DOHH2 (cell line): ENCODE data around the gene CD8B2.
"Not testable (repeated sequence)": the region's sequence is repeated elsewhere in the genome, so short reads cannot be mapped to it uniquely, and the experiment has no call there.

ENCODE experiments used
- H3F3A ChIP-seq: fragments of 200-600 bp; sonication (generic), shearing (Covaris generic); 2 replicates; pipeline ENCODE4 v1.6.0; 2016; ENCODE audit warnings: antibody characterized with exemption, mild to moderate bottlenecking; ENCODE audit not compliant: control insufficient read depth, insufficient read depth
- H3K27ac ChIP-seq: fragments of 200-600 bp; sonication (generic); 2 replicates; pipeline ENCODE4 v1.5.1; 2014; ENCODE audit warnings: low read depth, mild to moderate bottlenecking, low read length, moderate library complexity
- H3K27me3 ChIP-seq: fragments of 200-600 bp; sonication (generic); 2 replicates; pipeline ENCODE4 v1.6.1; 2014; ENCODE audit warnings: mild to moderate bottlenecking, low read length, mixed read lengths; ENCODE audit not compliant: control insufficient read depth
- H3K36me3 ChIP-seq: fragments of 200-600 bp; sonication (generic); 2 replicates; pipeline ENCODE4 v1.6.1; 2014; ENCODE audit warnings: mild to moderate bottlenecking, low read length, moderate library complexity, mixed read lengths; ENCODE audit not compliant: control insufficient read depth
- H3K4me1 ChIP-seq: fragments of 200-600 bp; sonication (generic); 2 replicates; pipeline ENCODE4 v1.6.1; 2014; ENCODE audit warnings: mild to moderate bottlenecking, low read length, mixed read lengths; ENCODE audit not compliant: control insufficient read depth
- H3K4me2 ChIP-seq: fragments of 200-600 bp; sonication (generic); 2 replicates; pipeline ENCODE4 v1.6.0; 2014; ENCODE audit warnings: mild to moderate bottlenecking, low read length, moderate library complexity
- H3K4me3 ChIP-seq: fragments of 200-600 bp; sonication (generic); 2 replicates; pipeline ENCODE4 v1.5.1; 2014; ENCODE audit warnings: mild to moderate bottlenecking, low read length, mixed read lengths
- H3K79me2 ChIP-seq: fragments of 200-600 bp; sonication (generic); 2 replicates; pipeline ENCODE4 v1.6.1; 2014; ENCODE audit warnings: mild to moderate bottlenecking, low read length, mixed read lengths; ENCODE audit not compliant: control insufficient read depth
- H3K9me2 ChIP-seq: fragments of 200-600 bp; sonication (generic); replicated peaks from 2 replicates; pipeline ENCODE4 v1.6.1; 2014; ENCODE audit warnings: mild to moderate bottlenecking, low read length, mixed read lengths; ENCODE audit not compliant: control insufficient read depth
- H3K9me3 ChIP-seq: fragments of 200-600 bp; sonication (generic); 2 replicates; pipeline ENCODE4 v1.6.1; 2014; ENCODE audit warnings: antibody characterized with exemption, low read length, mixed read lengths; ENCODE audit not compliant: control insufficient read depth, insufficient read depth
- H4K20me1 ChIP-seq: fragments of 200-600 bp; sonication (generic); 2 replicates; pipeline ENCODE4 v1.6.0; 2014; ENCODE audit warnings: low read depth, mild to moderate bottlenecking, antibody characterized with exemption, low read length, moderate library complexity; ENCODE audit not compliant: control insufficient read depth, insufficient read depth

The CD8B2 gene

DNA sequence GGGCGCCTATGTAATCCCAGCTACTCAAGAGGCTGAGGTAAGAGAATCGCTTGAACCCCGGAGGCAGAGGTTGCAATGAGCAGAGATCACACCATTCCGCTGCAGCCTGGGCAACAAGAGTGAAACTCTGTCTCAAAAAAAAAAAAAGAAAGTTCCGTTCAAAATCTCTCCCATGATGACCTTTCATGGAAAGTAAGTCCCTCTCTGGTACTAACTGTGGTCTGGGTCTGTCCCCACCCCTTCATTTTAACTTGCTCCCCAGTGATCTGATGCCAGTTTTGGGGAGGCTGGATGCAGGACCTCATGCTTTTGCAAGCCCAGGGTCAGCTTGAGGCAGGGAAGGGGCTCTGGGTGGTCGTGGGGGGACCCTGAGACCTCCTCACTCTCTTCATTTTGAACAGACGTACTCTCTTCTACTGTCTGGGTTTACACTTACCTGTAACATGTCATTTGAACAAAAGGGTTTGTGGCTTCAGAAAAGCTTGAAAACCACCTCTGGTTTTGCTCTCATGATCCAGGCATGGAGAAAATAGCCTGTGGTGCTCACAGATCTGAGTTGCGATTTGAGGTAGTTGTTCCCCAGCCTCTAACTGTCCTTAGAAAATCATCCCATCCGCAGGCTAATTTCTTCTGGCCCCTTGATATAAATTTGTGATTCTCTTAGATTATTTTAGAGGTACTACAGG is 19.0 kb downstream of the CD8B2 start:
- H3K27ac ChIP-seq, H4K20me1 ChIP-seq, H3K79me2 ChIP-seq, H3K36me3 ChIP-seq, H3K27me3 ChIP-seq, H3K4me2 ChIP-seq, H3K4me3 ChIP-seq, H3F3A ChIP-seq, H3K9me2 ChIP-seq, H3K9me3 ChIP-seq, H3K4me1 ChIP-seq: not testable (repeated sequence)

DNA sequence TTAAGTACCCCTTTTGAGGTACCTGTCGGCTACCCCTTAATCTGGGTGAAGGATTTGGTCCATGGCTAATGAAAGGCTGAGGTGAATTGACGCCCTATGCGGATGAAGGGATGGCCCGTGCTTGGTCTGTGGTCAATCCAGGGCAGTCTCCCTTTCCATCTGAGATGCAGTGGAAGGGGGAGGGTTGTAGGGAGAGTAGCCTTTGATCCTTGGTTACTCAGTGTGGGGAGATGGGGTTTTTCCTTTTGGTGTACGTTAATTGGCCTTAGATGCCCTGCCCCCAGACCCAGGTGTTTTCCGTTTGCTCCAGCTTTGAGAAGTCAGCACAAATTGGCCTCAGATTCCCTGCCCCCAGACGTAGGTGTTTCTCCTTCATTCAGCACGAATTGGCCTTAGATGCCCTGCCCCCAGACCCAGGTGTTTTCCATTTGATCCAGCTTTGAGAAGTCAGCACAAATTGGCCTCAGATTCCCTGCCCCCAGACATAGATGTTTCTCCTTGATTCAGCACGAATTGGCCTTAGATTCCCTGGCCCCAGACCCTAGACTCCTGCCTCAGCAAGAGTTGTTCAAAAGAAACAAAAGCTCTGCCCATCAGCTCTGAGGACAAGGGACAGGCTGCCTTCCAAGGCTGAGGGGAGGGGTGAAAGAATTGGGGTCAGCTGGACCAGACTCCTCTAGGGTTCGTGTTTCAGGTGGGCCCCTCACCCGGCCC is 21.7 kb downstream of the CD8B2 start:
- not testable (repeated sequence) for H3K4me1 ChIP-seq, H3K9me2 ChIP-seq, H3K27me3 ChIP-seq, H3K4me3 ChIP-seq, H3K79me2 ChIP-seq, H3K27ac ChIP-seq, H3K36me3 ChIP-seq, H4K20me1 ChIP-seq, H3F3A ChIP-seq, H3K9me3 ChIP-seq, H3K4me2 ChIP-seq

- not testable (repeated sequence) for H3K27ac ChIP-seq, H3F3A ChIP-seq, H3K9me3 ChIP-seq, H3K4me3 ChIP-seq, H3K4me1 ChIP-seq, H3K9me2 ChIP-seq, H3K27me3 ChIP-seq, H4K20me1 ChIP-seq, H3K36me3 ChIP-seq, H3K79me2 ChIP-seq, H3K4me2 ChIP-seq
Measured at GRCh38 chr2:106509374-106509770, 22.2 kb downstream of the CD8B2 start.

GRCh38 chr2:106510791-106511190 is 23.6 kb downstream of the CD8B2 start:
- H4K20me1 ChIP-seq, H3K36me3 ChIP-seq, H3K4me2 ChIP-seq, H3K27me3 ChIP-seq, H3K9me2 ChIP-seq, H3K27ac ChIP-seq, H3F3A ChIP-seq, H3K79me2 ChIP-seq, H3K4me3 ChIP-seq, H3K4me1 ChIP-seq, H3K9me3 ChIP-seq: not testable (repeated sequence)

- H3K27ac ChIP-seq, H3K79me2 ChIP-seq, H3K4me2 ChIP-seq, H3K36me3 ChIP-seq, H4K20me1 ChIP-seq, H3K4me1 ChIP-seq, H3K27me3 ChIP-seq, H3F3A ChIP-seq, H3K9me3 ChIP-seq, H3K9me2 ChIP-seq, H3K4me3 ChIP-seq: not testable (repeated sequence)
Measured at GRCh38 chr2:106511476-106511901, 24.3 kb downstream of the CD8B2 start.

DNA sequence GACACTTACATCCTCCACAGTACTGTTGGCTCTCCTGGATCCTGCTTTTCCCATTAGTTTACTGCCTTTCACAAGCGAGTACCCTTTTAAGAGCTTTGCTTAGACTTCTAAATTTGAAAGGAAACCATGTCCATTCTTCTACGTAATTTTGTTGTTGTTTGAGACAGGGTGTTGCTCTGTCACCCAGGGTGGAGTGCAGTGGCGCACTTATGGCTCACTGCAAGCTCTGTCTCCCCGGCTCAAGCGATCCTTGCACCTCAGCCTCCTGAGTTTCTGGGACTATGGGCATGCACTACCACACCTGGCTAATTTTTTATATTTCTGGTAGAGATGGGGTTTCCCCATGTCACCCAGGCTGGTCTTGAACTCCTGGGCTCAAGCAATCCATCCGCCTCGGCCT is 24.8 kb downstream of the CD8B2 start:
- H3K9me3 ChIP-seq, H4K20me1 ChIP-seq, H3K9me2 ChIP-seq, H3K79me2 ChIP-seq, H3K4me2 ChIP-seq, H3K4me3 ChIP-seq, H3K36me3 ChIP-seq, H3F3A ChIP-seq, H3K4me1 ChIP-seq, H3K27me3 ChIP-seq, H3K27ac ChIP-seq: not testable (repeated sequence)

- not testable (repeated sequence) for H3F3A ChIP-seq, H3K27me3 ChIP-seq, H3K4me1 ChIP-seq, H3K79me2 ChIP-seq, H3K9me3 ChIP-seq, H3K27ac ChIP-seq, H4K20me1 ChIP-seq, H3K4me2 ChIP-seq, H3K9me2 ChIP-seq, H3K36me3 ChIP-seq, H3K4me3 ChIP-seq
Measured at GRCh38 chr2:106513391-106513790, 26.2 kb downstream of the CD8B2 start.

- H3K4me2 ChIP-seq, H3K27me3 ChIP-seq, H3K4me3 ChIP-seq, H3K36me3 ChIP-seq, H3K9me3 ChIP-seq, H3K79me2 ChIP-seq, H3K4me1 ChIP-seq, H4K20me1 ChIP-seq, H3K9me2 ChIP-seq, H3F3A ChIP-seq, H3K27ac ChIP-seq: not testable (repeated sequence)
Measured at GRCh38 chr2:106514827-106515226, 27.7 kb downstream of the CD8B2 start.
